ENCODE results near the gene P2RY2. TPM values are rescaled to one million over a fixed set of nuclear protein-coding genes. Genes with fewer than 3 reads are reported as not detected.

The P2RY2 gene
- polyA plus RNA-seq, 3 donors: 2.8 to 24.1 (median 12.7) TPM

DNA sequence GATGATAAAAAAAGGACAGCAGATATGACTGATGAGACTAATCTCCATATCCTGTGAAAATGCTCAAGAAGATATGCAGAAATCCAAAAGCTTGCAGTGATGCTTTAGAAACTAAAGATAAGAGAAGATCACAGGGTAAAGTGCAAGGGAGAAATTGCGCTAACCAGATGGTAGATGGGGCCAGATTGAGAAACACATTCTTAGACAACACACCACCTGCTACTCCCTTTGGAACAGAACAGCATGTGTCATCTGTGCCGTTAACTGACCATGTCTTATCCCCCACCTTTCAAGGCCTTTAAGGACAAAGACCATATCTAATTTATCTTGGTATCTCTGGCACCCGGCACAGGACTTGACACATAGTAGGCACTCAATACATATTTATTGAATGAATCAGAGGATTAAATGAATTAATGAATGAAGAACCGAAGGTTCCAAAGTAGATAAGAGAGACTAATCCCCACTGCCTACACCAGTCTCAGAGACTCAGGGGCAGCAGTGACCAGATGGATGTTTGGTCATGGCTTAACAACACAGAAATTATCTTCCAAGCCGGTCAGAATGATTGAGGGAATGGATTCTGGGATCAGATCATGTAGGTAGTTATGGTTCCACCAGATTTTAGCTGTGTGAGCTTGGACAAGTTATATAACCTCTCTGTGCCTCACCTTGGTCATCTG lies 12.3 kb upstream of the P2RY2 start:
- no peak overlapping the region for H3K9ac ChIP-seq (ENCODE audit: insufficient read depth, low read length, poor library complexity, severe bottlenecking)
- peak in 2 of 3 donors; percentile 64 to 71 for DNase-seq

DNA sequence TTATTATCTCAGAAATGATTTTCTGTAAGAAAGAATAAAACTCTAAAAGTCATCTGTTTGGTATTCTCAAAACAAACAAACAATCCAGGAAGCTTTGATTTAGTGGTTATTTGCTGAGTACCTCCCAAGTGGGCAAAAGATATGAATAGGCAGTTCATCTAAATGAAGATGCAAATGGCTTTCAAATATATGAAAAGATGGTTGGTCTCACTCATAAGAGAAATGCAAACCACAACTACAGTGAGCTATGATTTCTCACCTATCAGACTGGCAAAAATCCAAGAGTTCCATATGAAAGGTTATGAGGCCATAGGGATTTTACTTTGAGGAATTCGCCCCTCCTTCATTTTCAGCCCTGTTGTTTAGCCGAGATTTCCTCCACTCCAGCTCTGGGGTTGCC lies 11.3 kb upstream of the P2RY2 start:
- peaks cover 0 to 12% of the 10 kb centered on the region in 2 donors for H3K36me3 Mint-ChIP-seq
- H2AFZ ChIP-seq (ENCODE audit: insufficient read depth, low read depth, low read length, poor library complexity, severe bottlenecking): no peak overlapping the region
- H3K9me3 Mint-ChIP-seq: peaks cover 0 to 4% (median 3%) of the 10 kb centered on the region in 7 donors
- no peak for DNase-seq
- no peaks in the 10 kb centered on the region for H3K36me3 ChIP-seq (replicated peaks in 1 of 2; ENCODE audit: control insufficient read depth in 1 of 2, insufficient read depth in 2 of 2, low read length in 2 of 2)
- no peaks in the 10 kb centered on the region for H3K27me3 ChIP-seq (ENCODE audit: control insufficient read depth in 2 of 2, insufficient read depth in 2 of 2, low read length in 2 of 2)
- H3K4me1 ChIP-seq (ENCODE audit: control insufficient read depth in 1 of 2, insufficient read depth in 2 of 2, low read length in 2 of 2): peaks cover 55 to 66% of the 10 kb centered on the region in 2 donors
- peaks cover 0 to 6% (median 1%) of the 10 kb centered on the region in 3 donors for H3K27me3 Mint-ChIP-seq (ENCODE audit: low read depth in 3 of 3)
- H3K9me3 ChIP-seq (replicated peaks in 1 of 2; ENCODE audit: control insufficient read depth in 1 of 2, insufficient read depth in 1 of 2, low read length in 2 of 2): peaks cover 0 to 2% of the 10 kb centered on the region in 2 donors
- H3K4me3 ChIP-seq (replicated peaks in 1 of 3; ENCODE audit: low read depth in 2 of 3, low read length in 3 of 3): no peak overlapping the region
- no peak overlapping the region for H3K9ac ChIP-seq (ENCODE audit: insufficient read depth, low read length, poor library complexity, severe bottlenecking)
- intact Hi-C loops (cut with micrococcal nuclease): no loop called here
- no peak overlapping the region for H3K27ac ChIP-seq (ENCODE audit: low read depth in 1 of 2, low read length in 2 of 2)
- H3K4me2 ChIP-seq (replicated peaks; ENCODE audit: extremely low read depth, low read length, poor library complexity, severe bottlenecking): no peak overlapping the region
- TF ChIP-seq, protein P1, sequence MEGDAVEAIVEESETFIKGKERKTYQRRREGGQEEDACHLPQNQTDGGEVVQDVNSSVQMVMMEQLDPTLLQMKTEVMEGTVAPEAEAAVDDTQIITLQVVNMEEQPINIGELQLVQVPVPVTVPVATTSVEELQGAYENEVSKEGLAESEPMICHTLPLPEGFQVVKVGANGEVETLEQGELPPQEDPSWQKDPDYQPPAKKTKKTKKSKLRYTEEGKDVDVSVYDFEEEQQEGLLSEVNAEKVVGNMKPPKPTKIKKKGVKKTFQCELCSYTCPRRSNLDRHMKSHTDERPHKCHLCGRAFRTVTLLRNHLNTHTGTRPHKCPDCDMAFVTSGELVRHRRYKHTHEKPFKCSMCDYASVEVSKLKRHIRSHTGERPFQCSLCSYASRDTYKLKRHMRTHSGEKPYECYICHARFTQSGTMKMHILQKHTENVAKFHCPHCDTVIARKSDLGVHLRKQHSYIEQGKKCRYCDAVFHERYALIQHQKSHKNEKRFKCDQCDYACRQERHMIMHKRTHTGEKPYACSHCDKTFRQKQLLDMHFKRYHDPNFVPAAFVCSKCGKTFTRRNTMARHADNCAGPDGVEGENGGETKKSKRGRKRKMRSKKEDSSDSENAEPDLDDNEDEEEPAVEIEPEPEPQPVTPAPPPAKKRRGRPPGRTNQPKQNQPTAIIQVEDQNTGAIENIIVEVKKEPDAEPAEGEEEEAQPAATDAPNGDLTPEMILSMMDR (IDR thresholded peaks at IDR 0.05): no peak
- H3K4me1 Mint-ChIP-seq: peaks cover 74% of the 10 kb centered on the region
- H4K20me1 ChIP-seq (ENCODE audit: insufficient read depth, low read length): no peaks in the 10 kb centered on the region
- H3K4me3 Mint-ChIP-seq: no peak overlapping the region
- H3K79me2 ChIP-seq (ENCODE audit: insufficient read depth, low read length): peaks cover 53% of the 10 kb centered on the region
- H3K27ac Mint-ChIP-seq: peak overlapping the region in 5 of 7 donors; percentile 25 to 76 (median 54)
- WGBS (ENCODE audit: insufficient coverage): 100% methylated on average over 2 of the region's 2 CpGs

More for the DNA sequence above, 12.3 kb upstream of the P2RY2 start:
- Mint-ChIP-seq H3K4me1 (peaks cover 76% of the 10 kb centered on the region), H3K27me3 (ENCODE audit: low read depth in 3 of 3) (peaks cover 0 to 4% (median 1%) of the 10 kb centered on the region in 3 donors), H3K27ac (peak overlapping the region; percentile 90 to 99 (median 97)), H3K9me3 (peaks cover 0 to 4% (median 3%) of the 10 kb centered on the region in 7 donors), H3K4me3 (peak overlapping the region; percentile 67 to 86), H3K36me3 (peaks cover 0 to 10% of the 10 kb centered on the region in 2 donors)
- peak overlapping the region in 1 of 2 donors; percentile 91 for H3K27ac ChIP-seq (ENCODE audit: low read depth in 1 of 2, low read length in 2 of 2)
- H3K4me1 ChIP-seq (ENCODE audit: control insufficient read depth in 1 of 2, insufficient read depth in 2 of 2, low read length in 2 of 2): peaks cover 61 to 68% of the 10 kb centered on the region in 2 donors
- peaks cover 51% of the 10 kb centered on the region for H3K79me2 ChIP-seq (ENCODE audit: insufficient read depth, low read length)
- H3K4me2 ChIP-seq (replicated peaks; ENCODE audit: extremely low read depth, low read length, poor library complexity, severe bottlenecking): peak overlapping the region; percentile 78
- H2AFZ ChIP-seq (ENCODE audit: insufficient read depth, low read depth, low read length, poor library complexity, severe bottlenecking): no peak overlapping the region
- H4K20me1 ChIP-seq (ENCODE audit: insufficient read depth, low read length): no peaks in the 10 kb centered on the region
- H3K36me3 ChIP-seq (replicated peaks in 1 of 2; ENCODE audit: control insufficient read depth in 1 of 2, insufficient read depth in 2 of 2, low read length in 2 of 2): no peaks in the 10 kb centered on the region
- intact Hi-C loops (cut with micrococcal nuclease): loop anchor here (1.0 to 2.0 kb wide), 2 partner anchors 8 to 17 kb away; no protein-coding TSS in a partner anchor
- 100% methylated on average over 1 of the region's 5 CpGs for WGBS (ENCODE audit: insufficient coverage)
- peak overlapping the region in 1 of 3 experiments; percentile 66 for H3K4me3 ChIP-seq (replicated peaks in 1 of 3; ENCODE audit: low read depth in 2 of 3, low read length in 3 of 3)
- TF ChIP-seq, protein P1 (IDR thresholded peaks at IDR 0.05): no peak
- peaks cover 0 to 2% of the 10 kb centered on the region in 2 donors for H3K9me3 ChIP-seq (replicated peaks in 1 of 2; ENCODE audit: control insufficient read depth in 1 of 2, insufficient read depth in 1 of 2, low read length in 2 of 2)
- H3K27me3 ChIP-seq (ENCODE audit: control insufficient read depth in 2 of 2, insufficient read depth in 2 of 2, low read length in 2 of 2): no peaks in the 10 kb centered on the region

All from CD14-positive monocyte (primary cell).